HUES48 (cell line): Measurements from ENCODE around the gene GNG12.

Experiments used
- H3K27ac ChIP-seq: one replicate; pipeline ENCODE4 v1.7.0; 2013; ENCODE audit warnings: low read depth, low read length, inconsistent platforms
- H3K27me3 ChIP-seq: 2 replicates; pipeline ENCODE4 v1.6.1; 2013; ENCODE audit warnings: mild to moderate bottlenecking, low read length; ENCODE audit not compliant: control insufficient read depth, insufficient read depth
- H3K36me3 ChIP-seq: 2 replicates; pipeline ENCODE4 v1.6.1; 2013; ENCODE audit warnings: low read length; ENCODE audit not compliant: control insufficient read depth, insufficient read depth
- H3K4me1 ChIP-seq: 2 replicates; pipeline ENCODE4 v1.6.1; 2013; ENCODE audit warnings: mild to moderate bottlenecking, low read length; ENCODE audit not compliant: control insufficient read depth, insufficient read depth
- H3K4me3 ChIP-seq: 2 replicates; pipeline ENCODE4 v1.5.1; 2013; ENCODE audit warnings: mild to moderate bottlenecking, low read depth, low read length
- H3K9ac ChIP-seq: 2 replicates; pipeline ENCODE4 v1.6.1; 2013; ENCODE audit warnings: mild to moderate bottlenecking, low read depth, low read length, moderate library complexity
- H3K9me3 ChIP-seq: 2 replicates; pipeline ENCODE4 v1.6.1; 2013; ENCODE audit warnings: low read length; ENCODE audit not compliant: control insufficient read depth, insufficient read depth

Gene GNG12

GRCh38 chr1:67827688-67828087, 5.6 kb downstream of the GNG12 start:
- Histone ChIP-seq H3K9ac (no peak overlapping the region), H3K27me3 (peaks cover 23% of the 10 kb centered on the region), H3K36me3 (no peaks in the 10 kb centered on the region), H3K4me3 (no peak overlapping the region), H3K27ac (no peak overlapping the region), H3K9me3 (no peaks in the 10 kb centered on the region), H3K4me1 (peaks cover 21% of the 10 kb centered on the region)

GRCh38 chr1:67825591-67825990, 7.7 kb downstream of the GNG12 start:
- Histone ChIP-seq H3K36me3 (no peaks in the 10 kb centered on the region), H3K27ac (no peak overlapping the region), H3K9me3 (no peaks in the 10 kb centered on the region), H3K4me3 (no peak overlapping the region), H3K27me3 (peaks cover 4% of the 10 kb centered on the region), H3K9ac (no peak overlapping the region), H3K4me1 (peaks cover 21% of the 10 kb centered on the region)

GRCh38 chr1:67824766-67825165, 8.5 kb downstream of the GNG12 start:
- Histone ChIP-seq H3K4me1 (peaks cover 21% of the 10 kb centered on the region), H3K27me3 (no peaks in the 10 kb centered on the region), H3K9ac (no peak overlapping the region), H3K4me3 (no peak overlapping the region), H3K27ac (no peak overlapping the region), H3K9me3 (no peaks in the 10 kb centered on the region), H3K36me3 (no peaks in the 10 kb centered on the region)

GRCh38 chr1:67823615-67824014, 9.7 kb downstream of the GNG12 start:
- Histone ChIP-seq H3K9me3 (no peaks in the 10 kb centered on the region), H3K4me1 (peaks cover 27% of the 10 kb centered on the region), H3K4me3 (no peak overlapping the region), H3K27me3 (no peaks in the 10 kb centered on the region), H3K9ac (no peak overlapping the region), H3K36me3 (no peaks in the 10 kb centered on the region), H3K27ac (no peak overlapping the region)

- peaks cover 27% of the 10 kb centered on the region for H3K4me1 ChIP-seq
- no peaks in the 10 kb centered on the region for H3K36me3 ChIP-seq
- no peak overlapping the region for H3K9ac ChIP-seq
- 0 out of 2 replicates have a peak, but pooled peaks cover 3% of the 10 kb centered on the region for H3K9me3 ChIP-seq
- H3K27ac ChIP-seq, result no peak overlapping the region
- no peaks in the 10 kb centered on the region for H3K27me3 ChIP-seq
- H3K4me3 ChIP-seq, result no peak overlapping the region
These were observed 12.0 kb downstream of the GNG12 start for GRCh38 chr1:67821263-67821662.

GRCh38 chr1:67818725-67819301, 14.5 kb downstream of the GNG12 start:
- 0 out of 2 replicates have a peak, but pooled peaks cover 3% of the 10 kb centered on the region for H3K9me3 ChIP-seq
- H3K27ac ChIP-seq, result no peak overlapping the region
- no peaks in the 10 kb centered on the region for H3K27me3 ChIP-seq
- no peaks in the 10 kb centered on the region for H3K36me3 ChIP-seq
- no peak overlapping the region for H3K9ac ChIP-seq
- H3K4me1 ChIP-seq, result peaks cover 23% of the 10 kb centered on the region
- H3K4me3 ChIP-seq, result no peak overlapping the region

GRCh38 chr1:67818162-67818561, 15.1 kb downstream of the GNG12 start:
- no peak overlapping the region for H3K4me3 ChIP-seq
- H3K27ac ChIP-seq, result no peak overlapping the region
- H3K36me3 ChIP-seq, result no peaks in the 10 kb centered on the region
- 0 out of 2 replicates have a peak, but pooled peaks cover 3% of the 10 kb centered on the region for H3K9me3 ChIP-seq
- H3K9ac ChIP-seq, result no peak overlapping the region
- peaks cover 18% of the 10 kb centered on the region for H3K4me1 ChIP-seq
- H3K27me3 ChIP-seq, result no peaks in the 10 kb centered on the region

- Histone ChIP-seq H3K36me3 (no peaks in the 10 kb centered on the region), H3K9ac (no peak overlapping the region), H3K27me3 (no peaks in the 10 kb centered on the region), H3K9me3 (0 out of 2 replicates have a peak, but pooled peaks cover 3% of the 10 kb centered on the region), H3K4me1 (peaks cover 14% of the 10 kb centered on the region; the same call in 1 of the 2 replicates), H3K4me3 (no peak overlapping the region), H3K27ac (no peak overlapping the region)
These were observed 15.9 kb downstream of the GNG12 start for GRCh38 chr1:67817319-67817718.

- H3K9ac ChIP-seq, result no peak overlapping the region
- no peaks in the 10 kb centered on the region for H3K36me3 ChIP-seq
- H3K27me3 ChIP-seq, result no peaks in the 10 kb centered on the region
- H3K9me3 ChIP-seq, result 0 out of 2 replicates have a peak, but pooled peaks cover 3% of the 10 kb centered on the region
- no peak overlapping the region for H3K27ac ChIP-seq
- H3K4me1 ChIP-seq, result peaks cover 14% of the 10 kb centered on the region; the same call in 1 of the 2 replicates
- H3K4me3 ChIP-seq, result no peak overlapping the region
These were observed 16.8 kb downstream of the GNG12 start for GRCh38 chr1:67816506-67816905.

GRCh38 chr1:67816095-67816475, 17.2 kb downstream of the GNG12 start:
- no peaks in the 10 kb centered on the region for H3K27me3 ChIP-seq
- H3K4me1 ChIP-seq, result 0 out of 2 replicates have a peak, but pooled peaks cover 11% of the 10 kb centered on the region
- no peak overlapping the region for H3K27ac ChIP-seq
- 0 out of 2 replicates have a peak, but pooled peaks cover 3% of the 10 kb centered on the region for H3K9me3 ChIP-seq
- H3K9ac ChIP-seq, result no peak overlapping the region
- H3K36me3 ChIP-seq, result no peaks in the 10 kb centered on the region
- no peak overlapping the region for H3K4me3 ChIP-seq

GRCh38 chr1:67815303-67816094, 17.8 kb downstream of the GNG12 start:
- 0 out of 2 replicates have a peak, but pooled peaks cover 6% of the 10 kb centered on the region for H3K4me1 ChIP-seq
- H3K4me3 ChIP-seq, result no peak overlapping the region
- no peaks in the 10 kb centered on the region for H3K36me3 ChIP-seq
- H3K9me3 ChIP-seq, result 0 out of 2 replicates have a peak, but pooled peaks cover 3% of the 10 kb centered on the region
- H3K9ac ChIP-seq, result no peak overlapping the region
- H3K27ac ChIP-seq, result no peak overlapping the region
- no peaks in the 10 kb centered on the region for H3K27me3 ChIP-seq
